Stomach (tissue), 4 donors: ENCODE measurements around the gene MUS81.

ENCODE experiments used
- EP300 ChIP-seq: sonication (generic); formaldehyde crosslinking; IDR thresholded peaks from one replicate; pipeline ENCODE4 v1.6.1; 2017; ENCODE audit warnings: antibody characterized with exemption
- POLR2A ChIP-seq, 4 donors: fragments of 450-650 bp; IDR thresholded peaks; one replicate each; pipeline ENCODE4 v1.6.1; 2016; ENCODE audit warnings: antibody characterized with exemption in 4 of 4, control low read depth in 2 of 4, mild to moderate bottlenecking in 1 of 4, moderate library complexity in 1 of 4
- POLR2AphosphoS5 ChIP-seq, 3 donors: sonication (generic); formaldehyde crosslinking; IDR thresholded peaks; one replicate each; pipeline ENCODE4 v1.6.1; 2016; ENCODE audit warnings: antibody characterized with exemption in 3 of 3
- TF ChIP-seq, protein P1 (sequence below), 7 experiments: fragments of 450-650 bp in 4 of 7; fragments of 200-600 bp in 3 of 7; sonication (generic) in 3 of 7; IDR thresholded peaks; one replicate each; pipeline ENCODE4 v1.5.1; 2016 to 2019; ENCODE audit warnings: antibody characterized with exemption in 7 of 7, control low read depth in 2 of 7, mild to moderate bottlenecking in 1 of 7

DNA sequence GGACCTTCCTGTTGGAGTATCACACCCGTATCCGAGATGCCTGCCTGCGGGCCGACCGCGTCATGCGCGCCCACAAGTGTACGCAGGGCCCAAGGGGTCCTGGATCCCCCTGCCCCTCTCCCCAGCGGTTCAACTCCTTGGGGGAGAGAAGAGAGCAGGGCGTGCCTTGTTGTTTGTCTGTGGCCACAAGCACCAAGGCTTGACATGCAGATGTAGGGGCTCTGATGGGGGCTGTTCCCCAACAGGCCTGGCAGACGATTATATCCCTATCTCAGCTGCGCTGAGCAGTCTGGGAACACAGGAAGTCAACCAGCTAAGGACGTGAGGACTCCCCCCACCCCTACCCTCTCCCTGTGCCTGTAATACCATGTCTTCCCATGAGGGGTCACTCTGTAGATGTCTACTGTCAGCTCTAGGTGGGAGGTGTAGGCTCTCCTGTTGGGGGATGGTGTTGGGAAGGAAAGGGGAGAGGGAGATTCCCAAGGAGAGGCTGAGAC, 9.1 kb upstream of the MUS81 start:
- TF ChIP-seq, protein P1, sequence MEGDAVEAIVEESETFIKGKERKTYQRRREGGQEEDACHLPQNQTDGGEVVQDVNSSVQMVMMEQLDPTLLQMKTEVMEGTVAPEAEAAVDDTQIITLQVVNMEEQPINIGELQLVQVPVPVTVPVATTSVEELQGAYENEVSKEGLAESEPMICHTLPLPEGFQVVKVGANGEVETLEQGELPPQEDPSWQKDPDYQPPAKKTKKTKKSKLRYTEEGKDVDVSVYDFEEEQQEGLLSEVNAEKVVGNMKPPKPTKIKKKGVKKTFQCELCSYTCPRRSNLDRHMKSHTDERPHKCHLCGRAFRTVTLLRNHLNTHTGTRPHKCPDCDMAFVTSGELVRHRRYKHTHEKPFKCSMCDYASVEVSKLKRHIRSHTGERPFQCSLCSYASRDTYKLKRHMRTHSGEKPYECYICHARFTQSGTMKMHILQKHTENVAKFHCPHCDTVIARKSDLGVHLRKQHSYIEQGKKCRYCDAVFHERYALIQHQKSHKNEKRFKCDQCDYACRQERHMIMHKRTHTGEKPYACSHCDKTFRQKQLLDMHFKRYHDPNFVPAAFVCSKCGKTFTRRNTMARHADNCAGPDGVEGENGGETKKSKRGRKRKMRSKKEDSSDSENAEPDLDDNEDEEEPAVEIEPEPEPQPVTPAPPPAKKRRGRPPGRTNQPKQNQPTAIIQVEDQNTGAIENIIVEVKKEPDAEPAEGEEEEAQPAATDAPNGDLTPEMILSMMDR (IDR thresholded peaks at IDR 0.05): peak in 2 of 7 experiments; percentile 13 to 38
- no peak for TF ChIP-seq POLR2AphosphoS5 (IDR thresholded peaks at IDR 0.05)
- TF ChIP-seq POLR2A (IDR thresholded peaks at IDR 0.05): no peak
- no peak for TF ChIP-seq EP300
